ENCODE data around the gene RTN4RL1. TPM values are rescaled to one million over a fixed set of nuclear protein-coding genes. Genes with fewer than 3 reads are reported as not detected.
A peak's percentile ranks its signal among the peaks of the same experiment; 100 is the strongest.

RTN4RL1 gene
- total and polyA plus RNA-seq, 9 of the 15 experiments (the other 6 are each of a cell fraction or from before 2014, with no cell fraction given) = 0.04 to 0.06 (median 0.04) TPM; not detected in 5

DNA sequence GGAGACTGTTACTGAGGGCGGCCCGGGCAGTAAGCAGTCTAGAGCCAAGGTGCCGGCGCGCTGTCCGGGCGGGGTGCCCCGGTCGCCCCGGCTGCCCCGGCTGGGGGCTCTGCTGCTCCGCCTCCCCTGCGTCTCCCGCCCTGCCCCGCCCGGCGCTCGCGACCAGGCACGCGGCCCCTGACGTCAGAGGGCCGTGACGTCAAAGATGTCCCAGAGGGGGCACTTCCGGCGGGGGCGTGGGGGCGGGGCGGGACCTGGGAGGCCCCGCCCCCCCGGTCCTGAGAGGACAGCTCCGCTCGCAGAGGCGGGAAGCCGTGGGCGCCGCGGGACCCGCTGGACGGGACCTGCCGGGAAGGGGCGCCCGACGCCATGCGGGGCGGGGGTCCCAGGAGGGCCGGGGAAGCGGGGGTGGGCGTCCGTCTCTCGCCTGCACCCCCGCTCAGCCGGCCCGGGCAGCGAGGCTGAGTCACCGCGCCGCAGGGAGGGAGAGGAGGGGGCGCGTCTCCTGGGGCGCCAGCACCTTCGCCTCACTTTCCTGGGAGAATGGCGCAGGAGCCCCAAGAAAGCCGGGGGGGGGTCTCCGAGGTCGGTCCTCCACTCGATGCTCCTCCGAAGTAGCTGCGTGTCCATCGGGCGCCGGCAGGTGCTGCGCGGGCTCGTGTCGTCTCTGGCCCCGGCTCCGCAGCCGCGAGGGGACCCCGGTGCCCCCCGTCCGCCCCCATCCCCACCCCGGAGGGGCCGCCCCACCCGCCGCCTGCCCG is 25.3 kb upstream of the RTN4RL1 start (continued):
- TF ChIP-seq FOXP4 (CRISPR knock-in tag; IDR thresholded peaks at IDR 0.05; ENCODE audit: borderline replicate concordance) (no peak), AFF1 (IDR thresholded peaks at IDR 0.05; ENCODE audit: low read depth in 1 of 2, partially characterized antibody in 2 of 2) (no peak), HDAC8 (tag; IDR thresholded peaks at IDR 0.05) (no peak), RB1 (IDR thresholded peaks at IDR 0.05; ENCODE audit: low read depth) (peak; percentile 18; the same call in 1 of the 2 replicates), ZNF316 (IDR thresholded peaks at IDR 0.05) (no peak), PHB (CRISPR knock-in tag; IDR thresholded peaks at IDR 0.05) (no peak), ZZZ3 (IDR thresholded peaks at IDR 0.05) (no peak), SRSF3 (IDR thresholded peaks at IDR 0.05; ENCODE audit: insufficient read depth, low read length) (no peak), RBM22 (IDR thresholded peaks at IDR 0.05; ENCODE audit: low read depth, low read length, poor library complexity, severe bottlenecking) (no peak), HCFC1 (IDR thresholded peaks at IDR 0.05; ENCODE audit: low read depth, low read length) (no peak), TAF7 (tag; IDR thresholded peaks at IDR 0.05) (no peak), ZNF830 (CRISPR knock-in tag; IDR thresholded peaks at IDR 0.05) (no peak), BCL6 (CRISPR knock-in tag; IDR thresholded peaks at IDR 0.05) (no peak), FOXJ3 (CRISPR knock-in tag; IDR thresholded peaks at IDR 0.05) (no peak), CAMTA2 (CRISPR knock-in tag; conservative IDR thresholded peaks at IDR 0.05) (no peak), MTF1 (CRISPR knock-in tag; IDR thresholded peaks at IDR 0.05; ENCODE audit: borderline replicate concordance) (no peak)
- TF ChIP-seq, protein P1, sequence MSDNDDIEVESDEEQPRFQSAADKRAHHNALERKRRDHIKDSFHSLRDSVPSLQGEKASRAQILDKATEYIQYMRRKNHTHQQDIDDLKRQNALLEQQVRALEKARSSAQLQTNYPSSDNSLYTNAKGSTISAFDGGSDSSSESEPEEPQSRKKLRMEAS (CRISPR knock-in tag; IDR thresholded peaks at IDR 0.05) = peak; percentile 74
